Testis (tissue), 2 donors: ENCODE results near the gene C2CD4C.

ENCODE experiments used
- CTCF ChIP-seq, 3 experiments: fragments of 450-650 bp in 2 of 3; fragments of 200-600 bp in 1 of 3; sonication (generic) in 1 of 3; IDR thresholded peaks; one replicate each; pipeline ENCODE4 v1.5.1; 2016 to 2019; ENCODE audit warnings: antibody characterized with exemption in 3 of 3, mild to moderate bottlenecking in 2 of 3, moderate library complexity in 1 of 3
- POLR2A ChIP-seq: fragments of 450-650 bp; IDR thresholded peaks from one replicate; pipeline ENCODE4 v1.6.1; 2017; ENCODE audit warnings: antibody characterized with exemption, mild to moderate bottlenecking, moderate library complexity

DNA sequence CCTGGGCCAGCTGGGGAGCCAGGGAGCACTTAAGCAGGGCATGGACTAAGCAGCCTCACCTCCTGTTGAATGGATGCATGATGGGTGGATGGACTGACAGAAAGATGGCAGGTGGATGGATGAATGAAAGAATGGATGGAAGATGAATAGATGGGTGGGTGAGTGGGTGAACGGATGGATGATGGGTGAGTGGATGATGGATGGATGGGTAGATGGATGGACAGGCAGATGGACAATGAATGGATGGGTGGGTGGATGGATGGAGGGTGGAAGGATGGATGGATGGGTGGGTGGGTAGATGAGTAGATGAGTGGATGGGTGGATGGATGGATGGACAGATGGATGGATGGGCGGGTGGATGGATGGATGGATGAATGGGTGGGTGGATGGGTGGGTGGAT lies 33.1 kb upstream of the C2CD4C start:
- TF ChIP-seq CTCF (IDR thresholded peaks at IDR 0.05) = no peak
- TF ChIP-seq POLR2A = no peak
